Ascending aorta (tissue), 2 donors: ENCODE results near the gene UACA. TPM values are rescaled to one million over a fixed set of nuclear protein-coding genes. Genes with fewer than 3 reads are reported as not detected.

Source experiments
- DNase-seq, 2 donors: peaks; one replicate each; pipeline ENCODE4 v3.0.0-alpha.2; 2019; ENCODE audit warnings: low spot score in 2 of 2
- H3K27ac ChIP-seq, 2 donors: fragments of 200-600 bp; sonication (generic); one replicate each; pipeline ENCODE4 v1.5.1; 2016 to 2017; ENCODE audit warnings: mild to moderate bottlenecking in 1 of 2
- H3K27me3 ChIP-seq: fragments of 200-600 bp; sonication (generic); one replicate; pipeline ENCODE4 v1.5.1; 2017
- H3K36me3 ChIP-seq, 2 donors: fragments of 200-600 bp; sonication (generic); one replicate each; pipeline ENCODE4 v1.5.1; 2016
- H3K4me1 ChIP-seq, 2 donors: fragments of 200-600 bp; sonication (generic); one replicate each; pipeline ENCODE4 v1.5.1; 2016 to 2017; ENCODE audit warnings: mild to moderate bottlenecking in 1 of 2
- H3K4me3 ChIP-seq, 2 donors: fragments of 200-600 bp; sonication (generic); one replicate each; pipeline ENCODE4 v1.5.1; 2016 to 2017; ENCODE audit warnings: mild to moderate bottlenecking in 1 of 2
- H3K9me3 ChIP-seq, 2 donors: fragments of 200-600 bp; sonication (generic); one replicate each; pipeline ENCODE4 v1.5.1; 2016
- CTCF ChIP-seq, 3 experiments: fragments of 200-600 bp in 2 of 3; fragments of 450-650 bp in 1 of 3; sonication (generic) in 2 of 3; IDR thresholded peaks; one replicate each; pipeline ENCODE4 v1.5.1; 2016 to 2019; ENCODE audit warnings: antibody characterized with exemption in 3 of 3, mild to moderate bottlenecking in 1 of 3, moderate library complexity in 1 of 3
- intact Hi-C: fragments of 100-400 bp; cut with DNase I; formaldehyde crosslinking; loops from one replicate; pipeline ENCODE4 v1.15.1; 2023
- total RNA-seq: library from RNA; depleted of rRNA; stranded (reverse); fragments of >200 nt; gene quantifications from one replicate; pipeline ENCODE4 v1.1.0, GENCODE V29; 2016

UACA gene
- total RNA-seq, 1 donor from 2014 or later = 34.0 TPM

- Histone ChIP-seq H3K27me3 (no peaks in the 10 kb centered on the region), H3K36me3 (peaks cover 0 to 2% of the 10 kb centered on the region in 2 donors), H3K4me1 (no peaks in the 10 kb centered on the region), H3K9me3 (no peaks in the 10 kb centered on the region), H3K4me3 (no peak overlapping the region), H3K27ac (no peak overlapping the region)
- intact Hi-C loops = no loop called here
- TF ChIP-seq CTCF (IDR thresholded peaks at IDR 0.05) = no peak
- no peak for DNase-seq
Measured at GRCh38 chr15:70635895-70636294, 127.5 kb downstream of the UACA start.

DNA sequence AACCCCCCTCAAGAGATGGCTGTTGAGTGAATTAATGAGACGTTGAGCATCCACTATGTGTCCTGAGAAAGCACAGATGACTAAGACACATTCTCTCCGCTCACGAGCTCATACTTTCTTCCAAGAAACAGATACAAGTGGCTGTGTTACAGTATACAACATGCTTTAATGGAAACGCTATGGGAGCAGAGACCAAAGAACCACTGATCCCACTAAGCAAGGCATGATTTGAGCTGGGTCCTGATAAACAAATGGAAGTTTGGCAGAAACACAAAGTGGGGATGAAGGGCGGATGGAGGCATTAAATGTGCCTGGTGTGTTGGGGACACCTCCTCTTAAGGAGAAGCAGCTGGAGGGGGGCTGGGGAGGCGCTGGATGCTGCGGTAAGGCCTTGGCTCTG lies 129.4 kb downstream of the UACA start:
- intact Hi-C loops = no loop called here
- no peak overlapping the region for H3K4me3 ChIP-seq

DNA sequence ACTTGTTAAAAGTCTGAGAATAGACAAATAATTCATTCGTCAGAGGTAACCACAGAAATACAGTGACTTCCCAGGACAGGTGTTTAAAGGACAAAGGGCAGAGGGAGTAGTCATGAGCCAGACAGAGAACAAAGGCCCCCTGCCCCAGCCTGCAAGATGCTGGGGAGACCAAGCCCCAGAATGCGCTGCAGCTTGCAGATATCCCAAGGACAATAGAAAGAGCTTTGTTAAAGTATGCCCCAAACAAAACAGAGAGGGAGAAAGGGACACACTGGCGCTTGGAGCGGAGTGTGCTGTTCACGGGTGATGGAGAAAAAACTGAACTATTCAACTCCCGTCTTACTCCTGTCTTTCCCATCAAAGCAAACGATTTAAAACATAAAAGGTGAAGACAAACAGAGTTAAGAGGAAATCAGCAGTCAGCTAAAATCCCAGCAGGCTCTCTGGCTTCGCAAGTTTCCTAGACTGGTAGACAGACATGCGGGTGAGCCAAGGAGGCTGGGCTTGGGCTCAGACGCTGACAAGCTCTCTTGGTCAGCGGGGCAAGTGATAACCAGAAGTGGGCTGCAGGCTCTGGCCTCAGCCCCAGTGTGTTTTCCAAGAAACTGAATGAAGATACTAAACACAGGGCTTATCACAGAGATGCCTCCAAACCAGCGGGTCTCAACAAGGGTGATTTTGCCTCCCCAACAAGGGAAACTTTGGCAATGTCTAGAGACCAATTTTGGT lies 130.1 kb downstream of the UACA start:
- TF ChIP-seq CTCF (IDR thresholded peaks at IDR 0.05) = no peak
- no peak overlapping the region for H3K27ac ChIP-seq
- H3K9me3 ChIP-seq = no peaks in the 10 kb centered on the region
- intact Hi-C loops = no loop called here
- H3K36me3 ChIP-seq = peaks cover 0 to 2% of the 10 kb centered on the region in 2 donors
- DNase-seq = no peak
- no peaks in the 10 kb centered on the region for H3K27me3 ChIP-seq
- H3K4me3 ChIP-seq = no peak overlapping the region
- H3K4me1 ChIP-seq = no peaks in the 10 kb centered on the region

More for the DNA sequence above, 129.4 kb downstream of the UACA start:
- Histone ChIP-seq H3K36me3 (peaks cover 0 to 2% of the 10 kb centered on the region in 2 donors), H3K9me3 (no peaks in the 10 kb centered on the region), H3K27me3 (no peaks in the 10 kb centered on the region), H3K4me1 (no peaks in the 10 kb centered on the region), H3K27ac (no peak overlapping the region)
- TF ChIP-seq CTCF (IDR thresholded peaks at IDR 0.05) = no peak
- DNase-seq = no peak

GRCh38 chr15:70632491-70633102 lies 130.8 kb downstream of the UACA start:
- Histone ChIP-seq H3K27me3 (no peaks in the 10 kb centered on the region), H3K9me3 (no peaks in the 10 kb centered on the region), H3K36me3 (peaks cover 0 to 2% of the 10 kb centered on the region in 2 donors), H3K27ac (no peak overlapping the region), H3K4me1 (no peaks in the 10 kb centered on the region), H3K4me3 (no peak overlapping the region)
- no peak for DNase-seq
- intact Hi-C loops = no loop called here
- no peak for TF ChIP-seq CTCF (IDR thresholded peaks at IDR 0.05)

GRCh38 chr15:70632079-70632478 lies 131.3 kb downstream of the UACA start:
- no peak overlapping the region for H3K27ac ChIP-seq
- H3K4me1 ChIP-seq = no peaks in the 10 kb centered on the region
- intact Hi-C loops = no loop called here
- no peaks in the 10 kb centered on the region for H3K27me3 ChIP-seq
- H3K36me3 ChIP-seq = peaks cover 0 to 2% of the 10 kb centered on the region in 2 donors
- H3K4me3 ChIP-seq = no peak overlapping the region
- H3K9me3 ChIP-seq = no peaks in the 10 kb centered on the region
- no peak for DNase-seq
- TF ChIP-seq CTCF (IDR thresholded peaks at IDR 0.05) = no peak
